ENCODE data around the gene HMGCL.
"Not testable (repeated sequence)": the region's sequence is repeated elsewhere in the genome, so short reads cannot be mapped to it uniquely, and the experiment has no call there.

Gene HMGCL

GRCh38 chr1:23798662-23799142, 26.5 kb downstream of the HMGCL start:
- no peak for DNase-seq

- DNase-seq = no peak
These were observed 27.5 kb downstream of the HMGCL start for GRCh38 chr1:23797478-23798448.

GRCh38 chr1:23796466-23797271, 28.6 kb downstream of the HMGCL start:
- no peak for DNase-seq

- no peak for DNase-seq
These were observed 29.4 kb downstream of the HMGCL start for GRCh38 chr1:23795676-23796465.

GRCh38 chr1:23794732-23795182, 30.5 kb downstream of the HMGCL start:
- DNase-seq = not testable (repeated sequence)

- DNase-seq = no peak
These were observed 31.1 kb downstream of the HMGCL start for GRCh38 chr1:23793861-23794731.

GRCh38 chr1:23793018-23793781, 32.0 kb downstream of the HMGCL start:
- no peak for DNase-seq

GRCh38 chr1:23792151-23792945, 32.9 kb downstream of the HMGCL start:
- DNase-seq = no peak

- peak in 2 of 14 donors; percentile 13 to 31 for DNase-seq
These were observed 33.6 kb downstream of the HMGCL start for GRCh38 chr1:23791516-23792047.

GRCh38 chr1:23790696-23791515, 34.3 kb downstream of the HMGCL start, which contains the start of gene LYPLA2:
TSS of gene LYPLA2 (plus strand) at chr1:23791145. CDS start at chr1:23792683, 1,538 bp downstream.
- peak; percentile 57 to 95 (median 90) for DNase-seq

GRCh38 chr1:23788695-23789094, 36.5 kb downstream of the HMGCL start:
- no peak for DNase-seq

- DNase-seq = no peak
These were observed 37.5 kb downstream of the HMGCL start for GRCh38 chr1:23787701-23788100.

GRCh38 chr1:23784846-23785245, 40.4 kb downstream of the HMGCL start:
- no peak for DNase-seq

GRCh38 chr1:23783141-23783540, 42.1 kb downstream of the HMGCL start:
- not testable (repeated sequence) for DNase-seq

- no peak for DNase-seq
These were observed 45.3 kb downstream of the HMGCL start for GRCh38 chr1:23779826-23780371.

- peak in 13 of 14 donors; percentile 46 to 87 (median 71) for DNase-seq
These were observed 47.0 kb downstream of the HMGCL start, which contains the start of gene PITHD1 for GRCh38 chr1:23777979-23778814. TSS of gene PITHD1 (plus strand) at chr1:23778418. CDS start at chr1:23778516, 98 bp downstream.

- no peak for DNase-seq
These were observed 49.0 kb downstream of the HMGCL start for GRCh38 chr1:23776217-23776616.
